Medulla oblongata (tissue), 1 donor: ENCODE data around the gene BEND3.
"Not testable (repeated sequence)": the region's sequence is repeated elsewhere in the genome, so short reads cannot be mapped to it uniquely, and the experiment has no call there.

Source experiments
- DNase-seq: peaks from one replicate; pipeline ENCODE4 v3.0.0-alpha.2; 2015; ENCODE audit errors: extremely low spot score

Gene BEND3

GRCh38 chr6:107121266-107121665 is 6.0 kb upstream of the BEND3 start:
- no peak for DNase-seq

DNA sequence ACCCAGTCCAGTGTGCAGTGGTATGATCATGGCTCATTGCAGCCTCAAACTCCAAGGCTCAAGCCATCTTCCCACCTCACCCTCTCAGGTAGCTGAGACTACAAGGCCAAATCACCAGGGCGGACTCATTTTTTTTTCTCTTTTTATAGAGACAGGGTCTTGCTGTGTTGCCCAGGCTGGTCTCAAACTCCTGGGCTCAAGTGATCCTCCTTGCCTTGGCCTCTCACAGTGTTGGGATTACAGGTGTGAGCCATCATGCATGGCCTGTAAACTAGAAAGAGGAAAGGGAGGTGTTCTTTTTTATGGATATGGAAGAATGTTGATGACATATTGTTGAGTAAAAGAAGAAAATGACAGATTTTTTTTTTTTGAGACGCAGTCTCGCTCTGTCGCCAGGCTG is 5.1 kb upstream of the BEND3 start:
- no peak for DNase-seq

- DNase-seq: no peak
These were observed 3.7 kb upstream of the BEND3 start for GRCh38 chr6:107118976-107119375.

- not testable (repeated sequence) for DNase-seq
These were observed 3.2 kb upstream of the BEND3 start for GRCh38 chr6:107118540-107118939.

- DNase-seq: no peak
These were observed 1.6 kb upstream of the BEND3 start for GRCh38 chr6:107116931-107117330.

DNA sequence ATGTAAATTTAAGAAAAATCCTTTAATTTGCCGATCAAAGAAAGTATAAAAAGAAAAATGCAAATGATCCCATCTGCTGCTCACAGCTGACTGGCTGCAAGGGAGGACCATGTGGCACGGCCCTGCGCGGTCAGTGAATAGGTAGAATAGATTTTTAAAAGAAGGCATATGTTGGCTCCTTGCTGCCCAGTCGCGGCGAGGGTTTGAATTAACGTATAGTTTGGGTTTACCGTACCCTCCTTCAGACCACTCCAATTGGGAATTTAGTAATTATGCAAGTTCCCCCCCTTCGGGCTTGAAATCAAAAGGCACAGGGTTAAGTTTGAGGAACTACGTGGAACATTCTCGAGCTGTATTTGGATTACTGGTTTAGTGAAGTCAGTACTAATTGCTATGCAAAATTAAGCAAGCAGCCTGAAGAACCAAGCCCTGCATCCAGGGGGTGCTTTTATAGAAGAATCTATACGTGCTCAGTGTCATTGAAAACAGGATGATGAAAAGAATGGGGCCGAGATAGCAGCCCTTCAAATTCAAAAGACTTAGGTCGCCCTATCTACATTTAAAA is 1.1 kb upstream of the BEND3 start:
- peak; percentile 32 for DNase-seq

- DNase-seq: peak; percentile 23
These were observed 496 bp upstream of the BEND3 start for GRCh38 chr6:107115695-107116327.

- peak; percentile 90 for DNase-seq
These were observed 946 bp downstream of the BEND3 start for GRCh38 chr6:107114213-107114925.

- DNase-seq: no peak
These were observed 5.1 kb downstream of the BEND3 start for GRCh38 chr6:107110200-107110599.

DNA sequence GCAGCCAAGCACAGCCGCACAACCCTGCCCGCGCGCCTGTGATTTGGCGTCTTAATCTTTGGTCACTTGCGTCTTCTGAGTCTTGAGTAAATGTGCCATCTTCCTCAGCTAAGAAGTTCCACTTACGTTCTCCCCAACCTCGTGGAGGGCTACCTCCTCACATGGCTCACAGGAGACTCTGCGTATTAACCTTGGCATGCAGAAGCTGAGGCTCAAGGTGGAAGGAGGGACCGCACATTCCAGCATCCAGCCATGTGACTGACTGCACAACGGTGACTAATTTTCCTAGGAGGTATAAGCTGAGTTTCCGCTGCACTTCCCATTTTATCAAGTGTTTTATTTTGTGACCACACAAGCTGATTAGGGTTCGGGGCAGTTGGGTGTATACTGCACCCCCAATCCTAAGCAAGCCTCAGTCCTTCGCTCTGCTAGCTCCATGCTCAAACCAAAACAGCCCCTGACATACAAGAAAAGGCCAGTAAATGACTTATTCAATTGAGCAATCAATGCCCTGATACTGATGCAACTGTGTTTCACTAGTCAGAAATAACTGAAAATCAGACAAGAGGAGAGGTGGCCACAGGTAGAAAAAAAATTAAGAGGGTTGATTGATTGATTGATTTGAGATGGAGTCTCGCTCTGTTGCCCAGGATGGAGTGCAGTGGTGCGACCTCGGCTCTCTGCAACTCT is 7.0 kb downstream of the BEND3 start:
- DNase-seq: no peak

DNA sequence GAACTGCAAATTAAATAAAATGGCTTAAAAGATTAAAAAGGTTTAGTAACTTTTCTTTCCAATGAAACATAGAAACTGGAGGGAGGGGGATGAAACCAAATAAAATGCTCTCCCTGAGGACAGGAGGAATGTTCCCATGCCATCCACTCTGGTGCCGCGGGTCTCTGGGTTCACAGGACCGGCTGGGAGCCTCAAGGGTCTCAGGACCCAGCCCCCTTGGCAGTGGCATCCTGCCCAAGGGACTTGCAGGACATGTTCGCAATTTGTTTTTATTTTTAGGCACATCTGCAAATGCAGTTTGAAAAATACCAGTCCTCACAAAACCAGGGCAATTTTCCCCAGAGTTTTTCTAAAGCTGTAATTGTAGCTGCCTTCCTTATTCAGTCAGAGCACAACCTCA is 7.5 kb downstream of the BEND3 start:
- DNase-seq: no peak

DNA sequence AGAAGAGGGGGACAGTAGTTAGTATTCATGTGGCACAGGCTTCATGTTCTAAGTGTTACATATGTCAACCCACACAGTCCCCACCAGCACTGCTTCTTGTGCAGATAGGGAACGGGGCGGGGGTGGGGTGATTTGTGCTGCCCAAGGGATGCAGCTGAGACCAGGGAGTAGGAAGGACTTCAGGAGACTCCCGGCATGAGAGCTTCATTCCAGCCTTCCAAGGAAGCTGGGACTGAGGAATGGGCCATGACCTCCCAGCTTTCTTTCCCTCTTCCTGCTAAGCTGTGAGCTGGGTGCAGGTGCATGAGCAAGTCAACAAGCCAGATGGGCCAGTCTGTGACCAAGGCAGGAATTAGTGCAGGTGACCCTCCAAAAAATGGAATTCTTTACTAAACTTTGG is 9.2 kb downstream of the BEND3 start:
- no peak for DNase-seq

- no peak for DNase-seq
These were observed 9.7 kb downstream of the BEND3 start for GRCh38 chr6:107105511-107106116.

- DNase-seq: no peak
These were observed 12.2 kb downstream of the BEND3 start for GRCh38 chr6:107103082-107103481.

DNA sequence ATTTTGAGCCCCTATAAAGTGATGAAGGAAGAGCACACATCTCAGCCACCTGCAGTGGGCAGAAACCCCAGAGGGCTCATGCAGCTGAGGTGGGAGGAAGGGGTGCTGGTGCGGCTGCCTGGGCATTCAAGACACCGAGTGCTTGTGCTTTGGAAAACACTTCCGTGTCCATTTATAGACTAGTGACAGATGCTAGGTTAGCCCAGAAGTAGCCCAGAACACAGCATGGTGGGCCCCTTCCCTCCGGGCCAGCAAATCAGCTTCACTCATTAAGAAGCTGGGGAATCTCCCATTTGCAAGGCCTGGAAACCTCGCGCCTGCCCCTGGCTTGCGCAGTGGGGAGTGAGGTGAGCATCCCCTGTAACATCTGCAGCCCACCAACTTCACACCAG is 12.9 kb downstream of the BEND3 start:
- DNase-seq: no peak

- DNase-seq: no peak
These were observed 13.5 kb downstream of the BEND3 start for GRCh38 chr6:107101686-107102413.

DNA sequence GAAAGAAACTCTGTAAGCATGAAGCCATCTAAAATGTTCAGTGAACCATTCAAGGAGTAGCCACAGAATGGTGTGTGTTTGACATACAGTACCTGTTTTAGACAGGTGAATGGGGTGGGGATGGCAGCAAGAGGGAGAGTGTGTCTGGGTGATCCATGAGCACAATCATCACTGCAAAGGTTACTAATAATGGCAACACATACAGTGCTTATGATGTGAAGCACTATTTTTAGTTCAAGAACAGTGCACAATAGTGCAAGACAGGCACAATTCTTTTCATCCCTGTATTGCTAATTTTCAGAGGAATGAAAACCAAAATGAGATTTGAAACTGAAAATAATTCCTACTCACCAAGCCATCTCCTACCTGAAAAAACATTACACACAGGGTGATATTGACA is 14.1 kb downstream of the BEND3 start:
- DNase-seq: no peak

DNA sequence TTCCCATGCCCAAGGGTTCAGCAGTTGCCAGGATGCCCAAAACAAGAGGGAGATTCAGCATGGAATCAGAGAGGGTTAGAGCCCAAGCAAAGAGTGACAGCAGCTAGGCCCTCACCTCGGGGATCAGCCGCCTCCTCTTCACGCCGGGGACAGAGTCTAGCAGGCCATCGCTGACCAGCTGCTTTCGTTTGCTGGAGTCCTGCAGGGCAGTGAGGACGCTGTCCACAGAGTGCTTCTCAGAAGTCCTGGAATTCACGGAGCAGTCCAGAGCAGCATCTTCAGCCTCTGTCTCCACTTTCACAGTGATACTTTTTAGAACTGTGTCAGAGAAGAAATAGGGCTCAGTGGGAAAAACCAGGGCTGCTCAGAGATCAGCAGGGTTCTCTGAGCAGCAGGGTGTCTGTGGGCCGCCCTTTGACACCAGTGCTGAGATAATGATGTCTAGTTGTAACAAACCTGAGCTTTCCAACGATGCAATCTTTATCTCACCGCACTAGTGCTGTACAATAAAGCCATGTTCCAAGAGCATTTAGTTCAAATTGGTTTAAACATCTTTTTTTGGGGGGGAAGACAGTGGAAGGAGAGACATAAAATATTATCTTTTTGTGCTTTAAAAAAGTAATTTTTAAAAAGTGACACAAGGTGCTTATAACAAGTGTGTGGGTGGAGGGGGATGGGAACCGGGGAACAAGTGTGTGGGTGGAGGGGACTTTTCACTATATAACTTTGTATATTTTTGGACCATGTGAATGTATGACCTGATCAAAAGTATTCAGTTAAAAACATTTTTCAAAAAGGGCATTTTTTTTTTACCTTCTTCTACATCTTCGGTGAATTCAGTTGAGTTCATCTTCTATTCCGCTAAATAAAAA is 16.6 kb downstream of the BEND3 start:
- DNase-seq: no peak

DNA sequence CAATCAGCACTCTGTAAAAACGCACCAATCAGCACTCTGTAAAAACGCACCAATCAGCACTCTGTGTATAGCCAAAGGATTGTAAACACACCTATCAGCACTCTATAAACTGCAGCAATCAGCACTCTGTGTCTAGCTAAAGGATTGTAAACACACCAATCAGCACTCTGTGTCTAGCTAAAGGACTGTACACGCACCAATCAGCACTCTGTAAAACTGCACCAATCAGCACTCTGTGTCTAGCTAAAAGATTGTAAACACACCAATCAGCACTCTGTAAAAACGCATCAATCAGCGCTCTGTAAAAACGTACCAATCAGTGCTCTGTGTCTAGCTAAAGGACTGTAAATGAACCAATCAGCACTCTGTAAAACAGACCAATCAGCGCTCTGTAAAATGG is 30.9 kb downstream of the BEND3 start:
- DNase-seq: not testable (repeated sequence)

DNA sequence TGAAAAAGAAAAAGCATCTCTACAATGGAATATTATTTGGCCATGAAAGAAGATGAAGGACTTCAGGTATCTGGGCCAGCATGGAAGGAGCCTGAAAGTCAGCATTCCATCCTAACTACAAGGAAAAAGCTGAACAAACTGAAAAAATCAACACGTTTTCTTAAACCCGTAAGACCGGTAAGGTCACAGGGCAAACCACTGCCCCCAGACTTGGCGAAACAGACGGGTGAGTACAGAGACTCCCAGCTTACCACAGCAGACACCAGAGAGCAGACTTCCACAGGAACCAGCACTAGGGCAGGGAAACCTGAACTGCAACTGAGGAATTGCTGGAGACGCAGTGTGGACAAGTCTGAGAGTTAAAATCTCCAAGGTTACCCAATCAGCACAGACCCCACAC is 31.4 kb downstream of the BEND3 start:
- no peak for DNase-seq
